Measurements from ENCODE around the gene CD300LG.

The CD300LG gene

GRCh38 chr17:43810823-43811222 lies 36.2 kb upstream of the CD300LG start:
- no peak for TF ChIP-seq FOXP2 (optimal IDR thresholded peaks at IDR 0.05; ENCODE audit: borderline replicate concordance, extremely low read depth, extremely low read length, insufficient read depth)

DNA sequence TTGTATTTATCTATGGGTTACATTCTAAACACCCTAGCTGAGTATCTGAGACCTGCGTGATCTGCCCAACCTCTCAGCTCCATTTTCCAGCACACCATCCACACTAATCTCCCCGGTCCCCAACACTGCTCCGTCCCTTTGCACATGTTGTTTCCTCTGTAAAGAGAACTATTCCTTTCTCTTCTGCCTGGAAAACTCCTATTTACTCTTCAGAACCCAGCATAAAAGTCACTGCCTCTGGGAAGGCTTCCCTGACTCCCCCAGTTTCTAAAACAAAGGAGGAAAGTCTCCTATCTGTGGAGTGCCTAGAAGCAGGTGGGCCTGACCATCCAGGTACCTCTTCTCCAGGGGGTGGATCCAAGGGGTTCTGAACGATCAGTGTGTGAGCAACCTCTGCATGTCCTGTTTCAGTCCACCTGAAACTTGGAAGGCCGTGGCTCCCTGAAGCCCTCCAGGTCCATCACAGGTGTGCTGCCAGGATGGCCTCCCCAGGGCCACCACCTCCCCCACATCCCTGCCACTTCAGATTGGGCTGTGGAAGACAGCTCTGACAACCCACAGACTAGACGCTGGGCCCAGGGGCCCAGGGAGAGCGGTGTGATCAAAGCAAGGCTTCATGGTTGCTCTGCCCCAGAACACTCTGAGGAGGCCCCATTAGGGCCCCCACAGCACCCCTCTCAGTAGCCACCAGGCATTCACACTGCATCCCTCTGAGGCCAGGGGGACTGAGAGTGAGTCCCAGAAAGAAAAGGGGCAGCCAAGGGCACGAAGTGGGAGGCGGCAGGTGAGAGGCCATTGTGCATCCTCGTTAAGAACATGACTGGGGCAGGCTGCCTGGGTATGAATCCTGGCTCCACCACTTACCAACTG lies 34.3 kb upstream of the CD300LG start:
- TF ChIP-seq POLR2AphosphoS5 (IDR thresholded peaks at IDR 0.05; ENCODE audit: low read depth, low read length), result no peak
- TF ChIP-seq FOXP2 (optimal IDR thresholded peaks at IDR 0.05; ENCODE audit: borderline replicate concordance, extremely low read depth, extremely low read length, insufficient read depth), result no peak
- no peak for TF ChIP-seq REST (IDR thresholded peaks at IDR 0.05; ENCODE audit: insufficient read depth in 1 of 2, low read depth in 2 of 2, low read length in 2 of 2)
- TF ChIP-seq SIN3A (IDR thresholded peaks at IDR 0.05; ENCODE audit: borderline replicate concordance, insufficient read depth, low read length), result no peak
- no peak for TF ChIP-seq TAF1 (IDR thresholded peaks at IDR 0.05; ENCODE audit: borderline replicate concordance, insufficient read depth, low read length)

DNA sequence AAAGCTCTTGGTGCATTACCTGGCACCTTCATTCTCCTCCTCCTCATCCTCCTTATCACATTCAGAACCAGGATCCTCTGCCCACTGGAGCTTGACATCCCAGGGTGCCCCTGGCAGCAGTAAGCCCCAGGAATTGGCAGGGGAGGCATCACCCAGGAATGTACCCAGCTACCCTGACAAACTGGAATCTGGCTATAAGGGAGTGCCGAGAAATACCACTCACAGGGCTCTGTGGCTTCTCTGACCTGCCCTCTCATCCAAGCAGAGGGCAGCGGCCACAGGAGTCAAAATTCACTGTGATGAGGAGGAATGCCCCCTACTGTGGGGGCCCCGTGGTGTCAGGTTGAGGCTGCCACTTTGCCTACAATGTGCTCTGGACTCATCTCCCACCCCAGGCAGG lies 33.6 kb upstream of the CD300LG start:
- TF ChIP-seq SIN3A (IDR thresholded peaks at IDR 0.05; ENCODE audit: borderline replicate concordance, insufficient read depth, low read length), result no peak
- TF ChIP-seq FOXP2 (optimal IDR thresholded peaks at IDR 0.05; ENCODE audit: borderline replicate concordance, extremely low read depth, extremely low read length, insufficient read depth), result no peak

GRCh38 chr17:43814026-43814425 lies 33.0 kb upstream of the CD300LG start:
- TF ChIP-seq FOXP2 (optimal IDR thresholded peaks at IDR 0.05; ENCODE audit: borderline replicate concordance, extremely low read depth, extremely low read length, insufficient read depth) (no peak), SIN3A (IDR thresholded peaks at IDR 0.05; ENCODE audit: borderline replicate concordance, insufficient read depth, low read length) (no peak), TAF1 (IDR thresholded peaks at IDR 0.05; ENCODE audit: borderline replicate concordance, insufficient read depth, low read length) (no peak), REST (IDR thresholded peaks at IDR 0.05; ENCODE audit: insufficient read depth in 1 of 2, low read depth in 2 of 2, low read length in 2 of 2) (no peak), POLR2AphosphoS5 (IDR thresholded peaks at IDR 0.05; ENCODE audit: low read depth, low read length) (no peak)

- TF ChIP-seq REST (IDR thresholded peaks at IDR 0.05; ENCODE audit: insufficient read depth in 1 of 2, low read depth in 2 of 2, low read length in 2 of 2) (no peak), TAF1 (IDR thresholded peaks at IDR 0.05; ENCODE audit: borderline replicate concordance, insufficient read depth, low read length) (no peak)
These were observed 32.3 kb upstream of the CD300LG start for GRCh38 chr17:43814714-43815113.

GRCh38 chr17:43816336-43817320 lies 30.3 kb upstream of the CD300LG start:
- no peak for TF ChIP-seq FOXP2 (optimal IDR thresholded peaks at IDR 0.05; ENCODE audit: borderline replicate concordance, extremely low read depth, extremely low read length, insufficient read depth)
- no peak for TF ChIP-seq POLR2AphosphoS5 (IDR thresholded peaks at IDR 0.05; ENCODE audit: low read depth, low read length)
- no peak for TF ChIP-seq TAF1 (IDR thresholded peaks at IDR 0.05; ENCODE audit: borderline replicate concordance, insufficient read depth, low read length)
- TF ChIP-seq REST (IDR thresholded peaks at IDR 0.05; ENCODE audit: insufficient read depth in 1 of 2, low read depth in 2 of 2, low read length in 2 of 2), result no peak
- TF ChIP-seq SIN3A (IDR thresholded peaks at IDR 0.05; ENCODE audit: borderline replicate concordance, insufficient read depth, low read length), result no peak

All from PFSK-1 (cell line).